Panc1 (cell line): ENCODE measurements around the gene NDRG4. TPM values are rescaled to one million over a fixed set of nuclear protein-coding genes. Genes with fewer than 3 reads are reported as not detected.

Experiments
- ATAC-seq: fragments of 200-7000 bp; cut with Tn5 transposase; 2 replicates; pipeline ENCODE4 v1.9.1; 2020; ENCODE audit warnings: mild to moderate bottlenecking, moderate library complexity
- BruUV-seq: library from RNA; stranded (reverse); fragments of 400-500 nt; replicated peaks from 2 replicates; lab custom pipeline; 2021; lab: Mats Ljungman, UMichigan
- CTCF ChIA-PET: fragments of 300-600 bp; sonication (Branson Sonifier 250); formaldehyde crosslinking; loops from one replicate; lab custom pipeline; 2022; ENCODE audit warnings: antibody characterized with exemption; lab: Charles Lee
- POLR2A ChIA-PET: fragments of 300-600 bp; sonication (Branson Sonifier 250); formaldehyde crosslinking; loops from one replicate; lab custom pipeline; 2022; ENCODE audit warnings: antibody characterized with exemption; lab: Charles Lee
- DNase-seq: peaks from one replicate; pipeline ENCODE4 v3.0.0-alpha.2; 2010; ENCODE audit warnings: low read depth, low spot score
- H3K27ac ChIP-seq: 2 replicates; pipeline ENCODE4 v1.5.1; 2011; ENCODE audit warnings: mild to moderate bottlenecking, low read length, inconsistent platforms
- H3K27me3 ChIP-seq: fragments of 200-500 bp; sonication (Bioruptor generic); 2 replicates; pipeline ENCODE4 v1.6.0; 2014; ENCODE audit warnings: low read length, inconsistent platforms; ENCODE audit not compliant: control insufficient read depth, insufficient read depth
- H3K36me3 ChIP-seq: fragments of 200-500 bp; sonication (Bioruptor generic); 2 replicates; pipeline ENCODE4 v1.5.1; 2014; ENCODE audit warnings: inconsistent platforms, mild to moderate bottlenecking, low read length, moderate library complexity; ENCODE audit not compliant: control insufficient read depth, insufficient read depth
- H3K4me1 ChIP-seq: 2 replicates; pipeline ENCODE4 v1.5.1; 2011; ENCODE audit warnings: inconsistent platforms, mild to moderate bottlenecking, low read length, moderate library complexity; ENCODE audit not compliant: control insufficient read depth, insufficient read depth
- H3K4me3 ChIP-seq, 2 experiments: 2 replicates each; pipeline ENCODE4 v1.5.1; 2011 to 2012; ENCODE audit warnings: low read depth in 2 of 2, low read length in 2 of 2, mild to moderate bottlenecking in 2 of 2, inconsistent platforms in 1 of 2, moderate library complexity in 1 of 2
- H3K9me3 ChIP-seq: fragments of 200-500 bp; sonication (Bioruptor generic); 2 replicates; pipeline ENCODE4 v1.5.1; 2014; ENCODE audit warnings: low read depth, mild to moderate bottlenecking, inconsistent platforms, low read length, moderate library complexity; ENCODE audit not compliant: control insufficient read depth, insufficient read depth
- CTCF ChIP-seq: fragments of 450-650 bp; IDR thresholded peaks from 2 replicates; pipeline ENCODE4 v1.5.1; 2017; ENCODE audit warnings: mild to moderate bottlenecking
- POLR2AphosphoS5 ChIP-seq: IDR thresholded peaks from 2 replicates; pipeline ENCODE4 v1.6.1; 2012; ENCODE audit warnings: mild to moderate bottlenecking, low read depth, low read length, moderate library complexity
- REST ChIP-seq, 2 experiments: IDR thresholded peaks; 2 replicates each; pipeline ENCODE4 v1.6.1; 2011 to 2012; ENCODE audit warnings: low read depth in 2 of 2, control low read depth in 1 of 2, low read length in 1 of 2, mild to moderate bottlenecking in 1 of 2, moderate library complexity in 1 of 2; ENCODE audit not compliant: insufficient read depth in 1 of 2
- SIN3A ChIP-seq: IDR thresholded peaks from 2 replicates; pipeline ENCODE4 v1.6.1; 2012; ENCODE audit warnings: low read depth, mild to moderate bottlenecking, low read length, moderate library complexity, borderline replicate concordance; ENCODE audit not compliant: insufficient read depth
- TCF7L2 ChIP-seq: IDR thresholded peaks from 2 replicates; pipeline ENCODE4 v1.6.1; 2011; ENCODE audit warnings: mild to moderate bottlenecking, low read depth, low read length, inconsistent platforms
- in situ Hi-C: cut with HindIII; loops from 2 replicates; pipeline ENCODE4 v1.10.0; 2016; ENCODE audit warnings: low sequenced_read_pairs, low pct_unique_long_range_greater_than_20kb
- intact Hi-C: fragments of 100-400 bp; cut with micrococcal nuclease; formaldehyde crosslinking; loops from one replicate; pipeline ENCODE4 v1.10.0; 2022; ENCODE audit not compliant: unreplicated experiment
- total RNA-seq: library from RNA; stranded (reverse); gene quantifications from one replicate; pipeline ENCODE4 v1.2.1, GENCODE V29; 2021; ENCODE audit not compliant: unreplicated experiment

The NDRG4 gene
- total RNA-seq, 1 experiment from 2014 or later, result 5.1 TPM

GRCh38 chr16:58502217-58502921 lies 2.4 kb downstream of the NDRG4 start:
- DNase-seq (no peak), ATAC-seq (no peak)
- H3K27ac ChIP-seq, result no peak overlapping the region
- no TSS peak for BruUV-seq
- H3K4me1 ChIP-seq, result no peaks in the 10 kb centered on the region
- ChIA-PET POLR2A (no interaction called here), CTCF (no interaction called here)
- H3K9me3 ChIP-seq, result no peaks in the 10 kb centered on the region
- no peak overlapping the region for H3K4me3 ChIP-seq
- TF ChIP-seq CTCF, result no peak
- no peak for TF ChIP-seq REST (IDR thresholded peaks at IDR 0.05; ENCODE audit: insufficient read depth in 1 of 2, low read depth in 2 of 2, low read length in 1 of 2)
- TF ChIP-seq POLR2AphosphoS5, result no peak
- TF ChIP-seq TCF7L2, result no peak
- TF ChIP-seq SIN3A, result no peak
- intact Hi-C loops, result no loop called here
- no peaks in the 10 kb centered on the region for H3K36me3 ChIP-seq
- in situ Hi-C loops, result no loop called here
- H3K27me3 ChIP-seq, result no peaks in the 10 kb centered on the region

- no peaks in the 10 kb centered on the region for H3K4me1 ChIP-seq
- no peak overlapping the region for H3K4me3 ChIP-seq
- in situ Hi-C loops (no loop called here), intact Hi-C loops (no loop called here)
- no peaks in the 10 kb centered on the region for H3K9me3 ChIP-seq
- H3K27ac ChIP-seq, result no peak overlapping the region
- no peak for DNase-seq
- CTCF ChIA-PET, result no interaction called here
- POLR2A ChIA-PET, result no interaction called here
- no peak for ATAC-seq
- BruUV-seq, result no TSS peak
- no peak for TF ChIP-seq CTCF
- TF ChIP-seq TCF7L2, result no peak
- TF ChIP-seq SIN3A, result no peak
- TF ChIP-seq POLR2AphosphoS5, result no peak
- TF ChIP-seq REST (IDR thresholded peaks at IDR 0.05; ENCODE audit: insufficient read depth in 1 of 2, low read depth in 2 of 2, low read length in 1 of 2), result no peak
- H3K27me3 ChIP-seq, result no peaks in the 10 kb centered on the region
- no peaks in the 10 kb centered on the region for H3K36me3 ChIP-seq
Observed at GRCh38 chr16:58503166-58503862, 3.4 kb downstream of the NDRG4 start.
